Panc1 (cell line): Measurements from ENCODE around the gene IPO13.

ENCODE experiments used
- POLR2AphosphoS5 ChIP-seq: IDR thresholded peaks from 2 replicates; pipeline ENCODE4 v1.6.1; 2012; ENCODE audit warnings: mild to moderate bottlenecking, low read depth, low read length, moderate library complexity
- SIN3A ChIP-seq: IDR thresholded peaks from 2 replicates; pipeline ENCODE4 v1.6.1; 2012; ENCODE audit warnings: low read depth, mild to moderate bottlenecking, low read length, moderate library complexity, borderline replicate concordance; ENCODE audit not compliant: insufficient read depth
- TCF7L2 ChIP-seq: IDR thresholded peaks from 2 replicates; pipeline ENCODE4 v1.6.1; 2011; ENCODE audit warnings: mild to moderate bottlenecking, low read depth, low read length, inconsistent platforms
- TF ChIP-seq, protein P1 (sequence below): fragments of 450-650 bp; IDR thresholded peaks from 2 replicates; pipeline ENCODE4 v1.5.1; 2017; ENCODE audit warnings: mild to moderate bottlenecking
- TF ChIP-seq, protein P2 (sequence below), 2 experiments: IDR thresholded peaks; 2 replicates each; pipeline ENCODE4 v1.6.1; 2011 to 2012; ENCODE audit warnings: low read depth in 2 of 2, control low read depth in 1 of 2, low read length in 1 of 2, mild to moderate bottlenecking in 1 of 2, moderate library complexity in 1 of 2; ENCODE audit not compliant: insufficient read depth in 1 of 2

DNA sequence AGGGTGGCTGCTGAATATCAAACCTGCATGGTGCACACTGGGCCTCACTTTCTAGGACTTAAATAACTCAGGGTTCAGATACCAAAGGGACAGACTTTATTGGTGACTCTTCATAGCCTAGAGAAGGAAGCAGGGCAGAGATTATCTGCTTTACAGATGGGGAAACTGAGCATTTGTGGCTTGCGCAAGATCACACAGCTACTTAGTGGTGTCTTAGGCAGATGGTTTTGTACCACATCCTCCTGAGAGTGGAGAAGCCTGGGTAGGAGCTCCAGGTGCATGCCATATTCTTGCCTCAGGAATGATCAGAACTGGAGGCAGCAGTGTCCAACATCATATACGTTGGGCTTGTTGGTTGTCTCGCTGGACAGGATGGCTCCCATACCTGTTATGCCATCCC lies 16.3 kb downstream of the IPO13 start:
- TF ChIP-seq, protein P1, sequence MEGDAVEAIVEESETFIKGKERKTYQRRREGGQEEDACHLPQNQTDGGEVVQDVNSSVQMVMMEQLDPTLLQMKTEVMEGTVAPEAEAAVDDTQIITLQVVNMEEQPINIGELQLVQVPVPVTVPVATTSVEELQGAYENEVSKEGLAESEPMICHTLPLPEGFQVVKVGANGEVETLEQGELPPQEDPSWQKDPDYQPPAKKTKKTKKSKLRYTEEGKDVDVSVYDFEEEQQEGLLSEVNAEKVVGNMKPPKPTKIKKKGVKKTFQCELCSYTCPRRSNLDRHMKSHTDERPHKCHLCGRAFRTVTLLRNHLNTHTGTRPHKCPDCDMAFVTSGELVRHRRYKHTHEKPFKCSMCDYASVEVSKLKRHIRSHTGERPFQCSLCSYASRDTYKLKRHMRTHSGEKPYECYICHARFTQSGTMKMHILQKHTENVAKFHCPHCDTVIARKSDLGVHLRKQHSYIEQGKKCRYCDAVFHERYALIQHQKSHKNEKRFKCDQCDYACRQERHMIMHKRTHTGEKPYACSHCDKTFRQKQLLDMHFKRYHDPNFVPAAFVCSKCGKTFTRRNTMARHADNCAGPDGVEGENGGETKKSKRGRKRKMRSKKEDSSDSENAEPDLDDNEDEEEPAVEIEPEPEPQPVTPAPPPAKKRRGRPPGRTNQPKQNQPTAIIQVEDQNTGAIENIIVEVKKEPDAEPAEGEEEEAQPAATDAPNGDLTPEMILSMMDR: no peak
- TF ChIP-seq POLR2AphosphoS5 (no peak), TCF7L2 (no peak), SIN3A (no peak)
- TF ChIP-seq, protein P2, sequence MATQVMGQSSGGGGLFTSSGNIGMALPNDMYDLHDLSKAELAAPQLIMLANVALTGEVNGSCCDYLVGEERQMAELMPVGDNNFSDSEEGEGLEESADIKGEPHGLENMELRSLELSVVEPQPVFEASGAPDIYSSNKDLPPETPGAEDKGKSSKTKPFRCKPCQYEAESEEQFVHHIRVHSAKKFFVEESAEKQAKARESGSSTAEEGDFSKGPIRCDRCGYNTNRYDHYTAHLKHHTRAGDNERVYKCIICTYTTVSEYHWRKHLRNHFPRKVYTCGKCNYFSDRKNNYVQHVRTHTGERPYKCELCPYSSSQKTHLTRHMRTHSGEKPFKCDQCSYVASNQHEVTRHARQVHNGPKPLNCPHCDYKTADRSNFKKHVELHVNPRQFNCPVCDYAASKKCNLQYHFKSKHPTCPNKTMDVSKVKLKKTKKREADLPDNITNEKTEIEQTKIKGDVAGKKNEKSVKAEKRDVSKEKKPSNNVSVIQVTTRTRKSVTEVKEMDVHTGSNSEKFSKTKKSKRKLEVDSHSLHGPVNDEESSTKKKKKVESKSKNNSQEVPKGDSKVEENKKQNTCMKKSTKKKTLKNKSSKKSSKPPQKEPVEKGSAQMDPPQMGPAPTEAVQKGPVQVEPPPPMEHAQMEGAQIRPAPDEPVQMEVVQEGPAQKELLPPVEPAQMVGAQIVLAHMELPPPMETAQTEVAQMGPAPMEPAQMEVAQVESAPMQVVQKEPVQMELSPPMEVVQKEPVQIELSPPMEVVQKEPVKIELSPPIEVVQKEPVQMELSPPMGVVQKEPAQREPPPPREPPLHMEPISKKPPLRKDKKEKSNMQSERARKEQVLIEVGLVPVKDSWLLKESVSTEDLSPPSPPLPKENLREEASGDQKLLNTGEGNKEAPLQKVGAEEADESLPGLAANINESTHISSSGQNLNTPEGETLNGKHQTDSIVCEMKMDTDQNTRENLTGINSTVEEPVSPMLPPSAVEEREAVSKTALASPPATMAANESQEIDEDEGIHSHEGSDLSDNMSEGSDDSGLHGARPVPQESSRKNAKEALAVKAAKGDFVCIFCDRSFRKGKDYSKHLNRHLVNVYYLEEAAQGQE (IDR thresholded peaks at IDR 0.05; ENCODE audit: insufficient read depth in 1 of 2, low read depth in 2 of 2, low read length in 1 of 2): no peak
